HepG2 (cell line): ENCODE measurements around the gene TTBK1. TPM values are rescaled to one million over a fixed set of nuclear protein-coding genes. Genes with fewer than 3 reads are reported as not detected.

Source experiments
- ATF2 ChIP-seq: sonication (generic); formaldehyde crosslinking; IDR thresholded peaks from 2 replicates; pipeline ENCODE4 v1.4.0; 2020; ENCODE audit warnings: missing genetic modification reagents
- CEBPB ChIP-seq: IDR thresholded peaks from 2 replicates; pipeline ENCODE4 v1.6.1; 2011; ENCODE audit warnings: low read depth, low read length, improper control_type of control experiment, borderline replicate concordance
- DR1 ChIP-seq: sonication (generic); formaldehyde crosslinking; IDR thresholded peaks from 2 replicates; pipeline ENCODE4 v1.8.0; 2021; ENCODE audit warnings: mild to moderate bottlenecking, missing genetic modification reagents, inconsistent platforms
- FOXP1 ChIP-seq, 2 experiments: fragments of 450-650 bp in 1 of 2; IDR thresholded peaks; 2 replicates each; pipeline ENCODE4 v1.6.1; 2017 to 2018; ENCODE audit warnings: antibody characterized with exemption in 1 of 2
- HOMEZ ChIP-seq: IDR thresholded peaks from 2 replicates; pipeline ENCODE4 v1.6.1; 2016; ENCODE audit warnings: low read depth
- JDP2 ChIP-seq: sonication (generic); formaldehyde crosslinking; IDR thresholded peaks from 2 replicates; pipeline ENCODE4 v1.8.1; 2022; ENCODE audit warnings: missing genetic modification reagents, borderline replicate concordance
- MATR3 ChIP-seq: sonication (generic); formaldehyde crosslinking; IDR thresholded peaks from 2 replicates; pipeline ENCODE4 v1.4.0; 2020; ENCODE audit warnings: missing genetic modification reagents
- NCOR1 ChIP-seq: fragments of 200-600 bp; sonication (generic); IDR thresholded peaks from 2 replicates; pipeline ENCODE4 v1.7.0; 2017; ENCODE audit warnings: antibody characterized with exemption, low read length, borderline replicate concordance
- ONECUT2 ChIP-seq: sonication (generic); formaldehyde crosslinking; IDR thresholded peaks from 2 replicates; pipeline ENCODE4 v1.4.0; 2020; ENCODE audit warnings: missing genetic modification reagents
- RARA ChIP-seq: IDR thresholded peaks from 2 replicates; pipeline ENCODE4 v1.6.1; 2016; ENCODE audit warnings: missing genetic modification reagents, missing compliant biosample characterization
- RBM22 ChIP-seq: fragments of 200-400 bp; formaldehyde crosslinking; optimal IDR thresholded peaks from 2 replicates; pipeline ENCODE3; 2017; ENCODE audit warnings: mild to moderate bottlenecking, low read length, moderate library complexity
- SIX4 ChIP-seq: sonication (generic); formaldehyde crosslinking; IDR thresholded peaks from 2 replicates; pipeline ENCODE4 v1.4.0; 2020; ENCODE audit warnings: missing genetic modification reagents
- SYNCRIP ChIP-seq: fragments of 200-400 bp; formaldehyde crosslinking; IDR thresholded peaks from 2 replicates; pipeline ENCODE4 v1.6.1; 2018; ENCODE audit warnings: mild to moderate bottlenecking, low read depth, low read length; ENCODE audit not compliant: insufficient read depth
- TCF12 ChIP-seq, 2 experiments: fragments of 450-650 bp in 1 of 2; sonication (generic) in 1 of 2; formaldehyde crosslinking in 1 of 2; IDR thresholded peaks; 2 replicates each; pipeline versions ENCODE4 v1.6.1 to v1.8.0; 2017 to 2022; ENCODE audit warnings: antibody characterized with exemption in 1 of 2, mild to moderate bottlenecking in 1 of 2, missing genetic modification reagents in 1 of 2, moderate library complexity in 1 of 2
- TEF ChIP-seq: sonication (generic); formaldehyde crosslinking; IDR thresholded peaks from 2 replicates; pipeline ENCODE4 v1.5.0; 2020; ENCODE audit warnings: missing genetic modification reagents
- ZBTB10 ChIP-seq: sonication (generic); formaldehyde crosslinking; IDR thresholded peaks from 2 replicates; pipeline ENCODE4 v1.4.0; 2020; ENCODE audit warnings: missing genetic modification reagents, borderline replicate concordance
- ZKSCAN5 ChIP-seq: sonication (generic); formaldehyde crosslinking; IDR thresholded peaks from 2 replicates; pipeline ENCODE4 v1.5.1; 2020; ENCODE audit warnings: mild to moderate bottlenecking, missing genetic modification reagents
- ZNF17 ChIP-seq: sonication (generic); formaldehyde crosslinking; IDR thresholded peaks from 2 replicates; pipeline ENCODE4 v1.5.0; 2020; ENCODE audit warnings: mild to moderate bottlenecking, missing genetic modification reagents
- ZNF503 ChIP-seq: sonication (generic); formaldehyde crosslinking; IDR thresholded peaks from 2 replicates; pipeline ENCODE4 v1.4.0; 2020; ENCODE audit warnings: missing genetic modification reagents
- polyA plus RNA-seq, 8 experiments: library from polyadenylated mRNA; depleted of rRNA in 3 of 8; stranded (reverse) in 7 of 8; unstranded in 1 of 8; fragments of >200 nt; fragmentation: Illumina TruSeq in 4 of 8; extraction: Trizol in 4 of 8; gene quantifications; 2 replicates each; pipeline versions ENCODE4 v1.2.1 to v1.2.3, GENCODE V29; 2011 to 2016; ENCODE audit warnings: low read depth in 4 of 8, missing spikeins in 1 of 8, mixed read lengths in 1 of 8; ENCODE audit not compliant: insufficient read depth in 1 of 8
- total RNA-seq, 5 experiments: library from RNA; depleted of rRNA; stranded (reverse); fragments of >200 nt; fragmentation: Illumina TruSeq; extraction: Trizol; gene quantifications; 2 replicates each; pipeline ENCODE4 v1.2.3, GENCODE V29; 2016; ENCODE audit warnings: low read depth in 1 of 5

Gene TTBK1
- total and polyA plus RNA-seq, 2 of the 13 experiments (the other 11 are each of a cell fraction or from before 2014, with no cell fraction given): 0.24 to 0.33 TPM

- TF ChIP-seq ZBTB10 (CRISPR knock-in tag): no peak
- no peak for TF ChIP-seq TCF12 (IDR thresholded peaks at IDR 0.05)
- TF ChIP-seq TCF12 (CRISPR knock-in tag; IDR thresholded peaks at IDR 0.05): no peak
- TF ChIP-seq NCOR1: peak; percentile 73; the same call in 1 of the 2 replicates
- peak; percentile 69 for TF ChIP-seq RARA
- no peak; the same call in none of the 2 replicates for TF ChIP-seq ATF2 (CRISPR knock-in tag)
- TF ChIP-seq DR1 (CRISPR knock-in tag): no peak; the same call in 1 of the 2 replicates
- no peak for TF ChIP-seq CEBPB
- TF ChIP-seq JDP2 (CRISPR knock-in tag): no peak
- TF ChIP-seq HOMEZ (CRISPR knock-in tag): 0 out of 2 replicates have a peak, but pooled peaks have one; percentile 23
- TF ChIP-seq FOXP1 (IDR thresholded peaks at IDR 0.05): no peak
- no peak for TF ChIP-seq FOXP1 (CRISPR knock-in tag; IDR thresholded peaks at IDR 0.05)
- no peak for TF ChIP-seq RBM22
- TF ChIP-seq SYNCRIP: no peak
- TF ChIP-seq ZKSCAN5: no peak
- TF ChIP-seq SIX4 (CRISPR knock-in tag): no peak
- TF ChIP-seq ONECUT2 (CRISPR knock-in tag): no peak
- no peak for TF ChIP-seq MATR3 (CRISPR knock-in tag)
- TF ChIP-seq ZNF17: no peak
- TF ChIP-seq TEF: no peak
- TF ChIP-seq ZNF503 (CRISPR knock-in tag): no peak
Measured at GRCh38 chr6:43278524-43279078, 35.3 kb downstream of the TTBK1 start (continued).
